BLaER1 treated with 17β-estradiol and CSF1 and Interleukin-3, amounts not matched to agents 10 nM and 100 nM (cell line): Measurements from ENCODE around the gene FDX2.

ENCODE experiments used
- H3K27ac ChIP-seq, 11 experiments: shearing (Covaris generic); formaldehyde crosslinking; 2 replicates each; pipeline ENCODE4 v1.8.1; 2022
- H3K27me3 ChIP-seq, 11 experiments: shearing (Covaris generic); formaldehyde crosslinking; 2 replicates each; pipeline ENCODE4 v1.8.1; 2022
- H3K36me3 ChIP-seq, 11 experiments: shearing (Covaris generic); formaldehyde crosslinking; 2 replicates each; pipeline ENCODE4 v1.8.1; 2022
- H3K4me1 ChIP-seq, 10 experiments: shearing (Covaris generic); formaldehyde crosslinking; 2 replicates each; pipeline ENCODE4 v1.8.1; 2022
- H3K4me2 ChIP-seq, 11 experiments: shearing (Covaris generic); formaldehyde crosslinking; 2 replicates each; pipeline ENCODE4 v1.8.1; 2022
- H3K4me3 ChIP-seq, 10 experiments: shearing (Covaris generic); formaldehyde crosslinking; 2 replicates each; pipeline ENCODE4 v1.8.1; 2022
- H3K9ac ChIP-seq, 11 experiments: shearing (Covaris generic); formaldehyde crosslinking; 2 replicates each; pipeline ENCODE4 v1.8.1; 2022
- H3K9me3 ChIP-seq, 11 experiments: shearing (Covaris generic); formaldehyde crosslinking; replicated peaks in 1 of 11; 2 replicates each; pipeline ENCODE4 v1.8.1; 2022
- H4K20me1 ChIP-seq, 11 experiments: shearing (Covaris generic); formaldehyde crosslinking; 2 replicates each; pipeline ENCODE4 v1.8.1; 2022
- Cebpa-rat ChIP-seq, 11 experiments: shearing (Covaris generic); IDR thresholded peaks; 2 replicates each; pipeline ENCODE4 v1.8.1; 2022

Gene FDX2

DNA sequence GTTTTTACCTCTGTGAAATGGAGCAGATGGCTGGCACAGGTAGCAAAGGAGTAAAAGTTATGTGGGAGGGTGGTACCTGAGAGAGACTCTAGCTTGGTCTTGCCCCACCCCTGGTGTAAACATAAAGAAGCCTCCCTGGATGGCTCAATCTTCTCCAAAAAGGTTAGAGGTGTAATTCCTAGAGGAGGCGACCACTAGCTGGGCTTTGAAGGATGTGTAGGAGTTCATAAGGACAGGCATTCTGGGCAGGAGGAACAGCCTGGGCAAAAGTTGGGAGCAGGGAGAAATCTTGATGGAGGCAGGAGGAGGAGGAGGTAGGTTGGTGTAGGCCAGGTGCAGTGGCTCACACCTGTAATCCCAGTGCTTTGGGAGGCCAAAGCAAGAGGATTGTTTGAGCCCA, 36.9 kb downstream of the FDX2 start:
- Histone ChIP-seq H3K27me3 (no peaks in the 10 kb centered on the region), H4K20me1 (peaks cover 0 to 100% (median 5%) of the 10 kb centered on the region in 11 experiments; a peak in 10 of 22 replicates), H3K27ac (no peak overlapping the region), H3K36me3 (peaks cover 18 to 99% (median 43%) of the 10 kb centered on the region in 11 experiments), H3K4me1 (peaks cover 11 to 97% (median 17%) of the 10 kb centered on the region in 10 experiments), H3K9me3 (no peaks in the 10 kb centered on the region), H3K9ac (peak overlapping the region in 1 of 11 experiments; percentile 35; a peak in 2 of 22 replicates), H3K4me2 (peak overlapping the region in 4 of 11 experiments; percentile 28 to 70 (median 50); a peak in 8 of 22 replicates), H3K4me3 (no peak overlapping the region)
- no peak for TF ChIP-seq Cebpa-rat (IDR thresholded peaks at IDR 0.05)

DNA sequence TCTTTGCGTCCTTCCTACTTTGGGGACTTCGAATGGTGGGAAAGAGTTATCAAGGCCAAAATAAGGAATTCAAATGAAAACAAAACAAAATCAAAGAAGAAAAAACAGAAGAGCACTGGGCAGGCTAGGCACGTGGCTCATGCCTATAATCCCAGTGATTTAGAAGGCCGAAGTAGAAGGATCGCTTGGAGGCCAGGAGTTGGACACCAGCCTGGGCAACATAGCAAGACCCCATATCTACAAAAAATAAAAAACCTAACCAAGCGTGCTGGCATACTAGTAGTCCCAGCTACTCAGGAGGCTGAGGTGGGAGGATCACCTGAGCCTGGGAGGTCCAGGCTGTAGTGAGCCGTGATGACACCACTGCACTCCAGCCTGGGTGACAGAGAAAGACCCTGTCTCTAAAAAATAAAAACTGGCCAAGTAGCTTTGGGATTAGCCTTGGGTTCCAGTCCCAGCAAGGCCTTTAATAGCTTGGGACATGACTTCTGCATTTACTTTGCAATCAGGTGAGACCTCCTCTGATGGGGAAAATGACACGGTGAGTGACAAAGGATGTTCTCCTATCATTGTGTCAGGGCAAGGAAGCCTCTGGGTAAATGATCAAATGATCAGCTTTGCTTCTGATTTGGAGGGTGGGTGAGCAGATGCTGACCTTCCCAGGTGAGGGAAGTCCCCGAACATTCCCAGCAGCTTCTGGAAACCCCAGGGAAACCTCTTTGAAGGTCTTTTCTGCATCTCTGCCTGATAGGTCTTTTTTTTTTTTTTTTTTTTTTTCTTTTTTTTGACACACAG, 37.8 kb downstream of the FDX2 start:
- TF ChIP-seq Cebpa-rat (IDR thresholded peaks at IDR 0.05) = no peak
- Histone ChIP-seq H3K4me1 (peaks cover 11 to 97% (median 19%) of the 10 kb centered on the region in 10 experiments), H3K9me3 (no peaks in the 10 kb centered on the region), H3K27me3 (no peaks in the 10 kb centered on the region), H3K4me2 (peak overlapping the region in 3 of 11 experiments; percentile 28 to 70 (median 36); a peak in 5 of 22 replicates), H3K27ac (no peak overlapping the region), H3K36me3 (peaks cover 11 to 99% (median 35%) of the 10 kb centered on the region in 11 experiments; a peak in 20 of 22 replicates), H4K20me1 (peaks cover 0 to 100% (median 5%) of the 10 kb centered on the region in 11 experiments; a peak in 10 of 22 replicates), H3K4me3 (no peak overlapping the region), H3K9ac (peak overlapping the region in 1 of 11 experiments; percentile 35; a peak in 1 of 22 replicates)

DNA sequence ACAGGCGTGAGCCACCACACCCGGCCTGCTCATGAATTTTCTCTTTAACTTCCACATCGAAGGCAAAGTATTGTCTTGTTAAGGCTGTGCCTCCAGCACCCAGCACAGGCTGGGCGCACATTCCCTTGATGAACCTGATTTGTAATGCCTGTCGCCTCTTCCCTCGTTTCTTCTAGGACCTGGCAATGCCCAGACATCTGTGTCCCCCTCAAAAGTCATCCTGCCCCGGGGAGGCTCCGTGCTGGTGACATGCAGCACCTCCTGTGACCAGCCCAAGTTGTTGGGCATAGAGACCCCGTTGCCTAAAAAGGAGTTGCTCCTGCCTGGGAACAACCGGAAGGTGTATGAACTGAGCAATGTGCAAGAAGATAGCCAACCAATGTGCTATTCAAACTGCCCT, 41.2 kb downstream of the FDX2 start:
- no peaks in the 10 kb centered on the region for H3K9me3 ChIP-seq
- H3K27me3 ChIP-seq = no peaks in the 10 kb centered on the region
- H4K20me1 ChIP-seq = peaks cover 0 to 84% (median 5%) of the 10 kb centered on the region in 11 experiments; a peak in 10 of 22 replicates
- H3K27ac ChIP-seq = no peak overlapping the region; a peak in 1 of 22 replicates
- H3K4me3 ChIP-seq = peak overlapping the region in 3 of 10 experiments; percentile 69 to 81 (median 76); a peak in 2 of 20 replicates
- H3K4me2 ChIP-seq = peak overlapping the region in 3 of 11 experiments; percentile 93 to 98 (median 97); a peak in 6 of 22 replicates
- no peak for TF ChIP-seq Cebpa-rat (IDR thresholded peaks at IDR 0.05)
- peak overlapping the region in 3 of 11 experiments; percentile 18 to 96 (median 65); a peak in 4 of 22 replicates for H3K9ac ChIP-seq
- H3K4me1 ChIP-seq = peaks cover 31 to 90% (median 41%) of the 10 kb centered on the region in 10 experiments
- peaks cover 11 to 78% (median 25%) of the 10 kb centered on the region in 11 experiments; a peak in 20 of 22 replicates for H3K36me3 ChIP-seq

DNA sequence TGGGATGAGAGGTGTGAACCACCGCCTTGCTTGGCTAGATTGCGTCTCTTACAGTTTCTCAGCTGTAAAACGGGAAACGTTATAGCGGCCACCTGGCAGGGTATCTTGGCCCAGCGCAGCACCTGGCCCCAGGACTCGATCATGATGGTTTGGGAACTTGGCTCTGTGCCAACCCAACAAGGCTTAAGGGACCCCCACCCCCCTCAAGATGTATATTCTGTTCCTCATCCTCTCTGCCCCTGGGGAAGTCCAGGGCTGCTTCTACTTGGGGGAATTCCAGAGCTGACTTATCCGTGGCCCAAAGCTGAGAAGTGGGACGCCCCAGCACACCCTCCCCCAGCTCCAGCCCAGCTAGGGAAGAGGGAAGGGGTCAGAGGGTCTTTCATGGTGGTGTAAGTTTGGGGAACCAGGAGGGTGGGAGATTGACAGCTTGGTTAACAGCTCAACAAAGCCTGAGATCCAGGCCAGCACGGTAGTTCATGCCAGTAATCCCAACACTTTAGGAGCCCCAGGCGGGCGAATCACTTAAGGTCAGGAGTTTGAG, 44.2 kb downstream of the FDX2 start:
- H3K9ac ChIP-seq = peak overlapping the region; percentile 70 to 96 (median 79)
- peak overlapping the region; percentile 52 to 81 (median 62) for H3K4me3 ChIP-seq
- H4K20me1 ChIP-seq = peaks cover 0 to 55% (median 5%) of the 10 kb centered on the region in 11 experiments; a peak in 9 of 22 replicates
- no peak for TF ChIP-seq Cebpa-rat (IDR thresholded peaks at IDR 0.05)
- H3K4me1 ChIP-seq = peaks cover 28 to 81% (median 43%) of the 10 kb centered on the region in 10 experiments
- no peaks in the 10 kb centered on the region for H3K9me3 ChIP-seq
- no peaks in the 10 kb centered on the region for H3K27me3 ChIP-seq
- H3K27ac ChIP-seq = peak overlapping the region; percentile 66 to 99 (median 86); a peak in 21 of 22 replicates
- peak overlapping the region; percentile 83 to 98 (median 93) for H3K4me2 ChIP-seq
- peaks cover 8 to 49% (median 16%) of the 10 kb centered on the region in 11 experiments; a peak in 18 of 22 replicates for H3K36me3 ChIP-seq

DNA sequence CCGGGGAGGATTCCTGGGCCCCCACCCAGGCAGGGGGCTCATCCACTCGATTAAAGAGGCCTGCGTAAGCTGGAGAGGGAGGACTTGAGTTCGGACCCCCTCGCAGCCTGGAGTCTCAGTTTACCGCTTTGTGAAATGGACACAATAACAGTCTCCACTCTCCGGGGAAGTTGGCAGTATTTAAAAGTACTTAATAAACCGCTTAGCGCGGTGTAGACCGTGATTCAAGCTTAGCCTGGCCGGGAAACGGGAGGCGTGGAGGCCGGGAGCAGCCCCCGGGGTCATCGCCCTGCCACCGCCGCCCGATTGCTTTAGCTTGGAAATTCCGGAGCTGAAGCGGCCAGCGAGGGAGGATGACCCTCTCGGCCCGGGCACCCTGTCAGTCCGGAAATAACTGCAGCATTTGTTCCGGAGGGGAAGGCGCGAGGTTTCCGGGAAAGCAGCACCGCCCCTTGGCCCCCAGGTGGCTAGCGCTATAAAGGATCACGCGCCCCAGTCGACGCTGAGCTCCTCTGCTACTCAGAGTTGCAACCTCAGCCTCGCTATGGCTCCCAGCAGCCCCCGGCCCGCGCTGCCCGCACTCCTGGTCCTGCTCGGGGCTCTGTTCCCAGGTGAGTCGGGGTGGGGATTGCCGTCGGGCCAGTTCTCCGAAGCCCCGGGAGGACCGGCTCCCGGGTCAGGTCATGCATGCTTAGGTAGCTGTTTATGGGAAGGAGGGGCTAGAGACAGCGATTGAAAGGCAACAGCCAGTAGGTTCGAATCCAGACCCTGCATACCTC, 45.0 kb downstream of the FDX2 start, which contains the start of gene ICAM1:
Gene ICAM1 (plus strand): TSS at position 505 of the 779 bp plus-strand sequence. CDS start 40 bp downstream, at position 545.
- Histone ChIP-seq H3K9me3 (no peaks in the 10 kb centered on the region), H3K27ac (peak within 1 kb of the TSS; percentile 66 to 99 (median 86)), H3K4me2 (peak within 1 kb of the TSS; percentile 83 to 98 (median 93)), H3K4me1 (peaks cover 28 to 73% (median 43%) of the 10 kb centered on the region in 10 experiments), H3K9ac (peak within 1 kb of the TSS; percentile 70 to 96 (median 79)), H3K27me3 (no peaks in the 10 kb centered on the region), H4K20me1 (peaks cover 0 to 47% (median 5%) of the 10 kb centered on the region in 11 experiments; a peak in 9 of 22 replicates), H3K4me3 (peak within 1 kb of the TSS; percentile 52 to 81 (median 62)), H3K36me3 (peaks cover 8 to 41% (median 13%) of the 10 kb centered on the region in 11 experiments; a peak in 18 of 22 replicates)
- no peak for TF ChIP-seq Cebpa-rat (IDR thresholded peaks at IDR 0.05)

DNA sequence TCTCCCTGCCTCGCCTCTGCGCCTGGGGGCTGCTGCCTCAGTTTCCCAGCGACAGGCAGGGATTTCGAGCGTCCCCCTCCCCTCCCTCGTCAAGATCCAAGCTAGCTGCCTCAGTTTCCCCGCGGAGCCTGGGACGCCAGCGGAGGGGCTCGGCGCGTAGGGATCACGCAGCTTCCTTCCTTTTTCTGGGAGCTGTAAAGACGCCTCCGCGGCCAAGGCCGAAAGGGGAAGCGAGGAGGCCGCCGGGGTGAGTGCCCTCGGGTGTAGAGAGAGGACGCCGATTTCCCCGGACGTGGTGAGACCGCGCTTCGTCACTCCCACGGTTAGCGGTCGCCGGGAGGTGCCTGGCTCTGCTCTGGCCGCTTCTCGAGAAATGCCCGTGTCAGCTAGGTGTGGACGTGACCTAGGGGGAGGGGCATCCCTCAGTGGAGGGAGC, 45.6 kb downstream of the FDX2 start:
- peak overlapping the region; percentile 52 to 81 (median 62) for H3K4me3 ChIP-seq
- H3K4me1 ChIP-seq = peaks cover 28 to 67% (median 43%) of the 10 kb centered on the region in 10 experiments
- H3K9ac ChIP-seq = peak overlapping the region; percentile 70 to 96 (median 79)

DNA sequence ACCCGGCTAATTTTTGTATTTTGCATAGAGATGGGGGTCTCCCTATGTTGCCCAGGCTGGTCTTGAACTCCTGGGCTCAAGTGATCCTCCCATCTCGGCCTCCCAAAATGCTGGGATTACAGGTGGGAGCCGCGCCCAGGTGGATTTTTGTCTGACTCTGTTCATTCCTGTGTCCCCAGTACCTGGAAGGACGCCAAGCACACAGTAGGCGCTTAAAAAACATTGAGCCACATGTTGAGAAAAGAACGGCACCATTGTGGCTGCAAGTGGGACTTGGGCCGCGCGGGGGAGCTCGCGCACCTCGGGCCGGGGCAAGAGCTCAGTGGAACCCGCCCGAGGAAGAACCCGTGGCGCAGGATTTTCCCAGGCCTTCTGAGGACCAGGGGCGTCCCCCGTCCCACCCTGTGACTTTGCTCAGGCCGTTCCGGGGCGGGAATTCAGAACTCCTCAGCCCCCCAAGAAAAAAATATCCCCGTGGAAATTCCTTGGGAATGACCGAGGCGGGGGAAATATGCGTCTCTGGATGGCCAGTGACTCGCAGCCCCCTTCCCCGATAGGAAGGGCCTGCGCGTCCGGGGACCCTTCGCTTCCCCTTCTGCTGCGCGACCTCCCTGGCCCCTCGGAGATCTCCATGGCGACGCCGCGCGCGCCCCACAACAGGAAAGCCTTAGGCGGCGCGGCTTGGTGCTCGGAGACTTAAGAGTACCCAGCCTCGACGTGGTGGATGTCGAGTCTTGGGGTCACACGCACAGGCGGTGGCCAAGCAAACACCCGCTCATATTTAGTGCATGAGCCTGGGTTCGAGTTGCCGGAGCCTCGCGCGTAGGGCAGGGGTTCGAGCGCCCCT, 46.3 kb downstream of the FDX2 start:
- H3K4me3 ChIP-seq = peak overlapping the region; percentile 52 to 81 (median 62)
- TF ChIP-seq Cebpa-rat (IDR thresholded peaks at IDR 0.05) = no peak

More for the DNA sequence above, 45.6 kb downstream of the FDX2 start:
- no peaks in the 10 kb centered on the region for H3K9me3 ChIP-seq
- peaks cover 0 to 41% (median 5%) of the 10 kb centered on the region in 11 experiments; a peak in 9 of 22 replicates for H4K20me1 ChIP-seq
- peak overlapping the region; percentile 83 to 98 (median 93) for H3K4me2 ChIP-seq
- peaks cover 5 to 34% (median 11%) of the 10 kb centered on the region in 11 experiments; a peak in 18 of 22 replicates for H3K36me3 ChIP-seq
- H3K27me3 ChIP-seq = no peaks in the 10 kb centered on the region
- H3K27ac ChIP-seq = peak overlapping the region; percentile 66 to 99 (median 86)
- TF ChIP-seq Cebpa-rat (IDR thresholded peaks at IDR 0.05) = no peak

More for the DNA sequence above, 46.3 kb downstream of the FDX2 start:
- Histone ChIP-seq H3K9ac (peak overlapping the region; percentile 70 to 96 (median 79)), H3K36me3 (peaks cover 0 to 28% (median 4%) of the 10 kb centered on the region in 11 experiments; a peak in 14 of 22 replicates), H3K9me3 (no peaks in the 10 kb centered on the region), H3K27ac (peak overlapping the region; percentile 66 to 99 (median 86)), H3K27me3 (no peaks in the 10 kb centered on the region), H4K20me1 (peaks cover 0 to 34% (median 0%) of the 10 kb centered on the region in 11 experiments; a peak in 9 of 22 replicates), H3K4me1 (peaks cover 28 to 61% (median 42%) of the 10 kb centered on the region in 10 experiments), H3K4me2 (peak overlapping the region; percentile 83 to 98 (median 93))
